ENCODE measurements around the gene DENND4A. TPM values are rescaled to one million over a fixed set of nuclear protein-coding genes. Genes with fewer than 3 reads are reported as not detected.
"Not testable (repeated sequence)": the region's sequence is repeated elsewhere in the genome, so short reads cannot be mapped to it uniquely, and the experiment has no call there.

DENND4A gene
- polyA plus RNA-seq, 1 experiment = 19.1 TPM

DNA sequence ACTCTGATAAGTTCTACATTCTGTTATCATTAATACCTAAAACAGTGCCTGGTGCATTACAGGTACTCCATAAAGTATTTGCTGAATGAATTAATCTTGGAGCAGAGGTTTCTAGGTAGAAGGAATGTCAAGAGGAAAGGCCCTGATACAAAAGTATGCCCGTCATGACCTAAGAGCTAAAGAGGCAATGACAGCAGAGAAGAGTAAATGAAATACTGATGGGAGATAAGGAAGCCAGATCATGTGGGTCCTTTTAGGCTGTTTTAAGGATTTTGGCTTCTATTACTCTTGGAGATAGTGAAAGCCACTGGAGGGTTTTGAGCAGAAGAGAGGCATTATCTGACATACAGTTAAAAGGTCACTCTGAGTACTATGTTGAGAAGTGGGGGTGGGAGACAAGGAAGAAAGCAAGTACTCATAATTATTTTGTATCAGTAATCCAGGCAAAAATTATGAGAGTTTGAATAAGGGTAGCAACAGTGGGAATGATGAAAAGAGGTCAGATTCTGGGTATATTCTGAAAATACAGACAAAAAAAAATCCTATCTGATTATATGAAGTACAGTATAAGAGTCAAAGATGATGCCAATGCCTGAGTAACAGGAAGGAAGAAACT, 48.3 kb downstream of the DENND4A start:
- CTCF ChIA-PET = no interaction called here

DNA sequence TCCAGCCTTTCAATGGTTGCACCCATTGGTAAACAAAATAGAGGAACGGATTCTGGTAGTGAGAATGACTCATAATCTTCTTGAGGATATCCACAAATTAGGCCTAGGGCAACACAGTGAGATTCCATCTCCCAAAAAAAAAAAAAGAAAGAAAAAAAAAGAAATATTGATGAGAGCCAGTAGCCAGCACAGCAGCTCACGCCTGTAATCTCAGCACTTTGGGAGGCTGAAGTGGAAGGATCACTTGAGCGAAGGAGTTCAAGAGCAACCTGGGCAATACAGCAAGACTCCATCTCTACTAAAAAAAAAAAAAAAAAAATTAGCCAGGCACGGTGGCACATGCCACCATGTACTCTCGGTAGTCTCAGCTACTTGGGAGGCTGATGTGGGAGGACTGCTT, 51.9 kb downstream of the DENND4A start:
- no peak overlapping the region for H3K27ac ChIP-seq (ENCODE audit: low read depth, low read length)
- no peaks in the 10 kb centered on the region for H3K9me3 ChIP-seq (ENCODE audit: control insufficient read depth, insufficient read depth, low read length)
- CTCF ChIA-PET = interaction anchor here (1.0 kb wide), 1 partner anchor 92 kb away, joined by 4 read pairs; no protein-coding TSS in a partner anchor
- no peak for DNase-seq (ENCODE audit: low read depth, low spot score)
- no peaks in the 10 kb centered on the region for H3K27me3 ChIP-seq (ENCODE audit: control insufficient read depth, insufficient read depth, low read length)
- TF ChIP-seq, protein P1, sequence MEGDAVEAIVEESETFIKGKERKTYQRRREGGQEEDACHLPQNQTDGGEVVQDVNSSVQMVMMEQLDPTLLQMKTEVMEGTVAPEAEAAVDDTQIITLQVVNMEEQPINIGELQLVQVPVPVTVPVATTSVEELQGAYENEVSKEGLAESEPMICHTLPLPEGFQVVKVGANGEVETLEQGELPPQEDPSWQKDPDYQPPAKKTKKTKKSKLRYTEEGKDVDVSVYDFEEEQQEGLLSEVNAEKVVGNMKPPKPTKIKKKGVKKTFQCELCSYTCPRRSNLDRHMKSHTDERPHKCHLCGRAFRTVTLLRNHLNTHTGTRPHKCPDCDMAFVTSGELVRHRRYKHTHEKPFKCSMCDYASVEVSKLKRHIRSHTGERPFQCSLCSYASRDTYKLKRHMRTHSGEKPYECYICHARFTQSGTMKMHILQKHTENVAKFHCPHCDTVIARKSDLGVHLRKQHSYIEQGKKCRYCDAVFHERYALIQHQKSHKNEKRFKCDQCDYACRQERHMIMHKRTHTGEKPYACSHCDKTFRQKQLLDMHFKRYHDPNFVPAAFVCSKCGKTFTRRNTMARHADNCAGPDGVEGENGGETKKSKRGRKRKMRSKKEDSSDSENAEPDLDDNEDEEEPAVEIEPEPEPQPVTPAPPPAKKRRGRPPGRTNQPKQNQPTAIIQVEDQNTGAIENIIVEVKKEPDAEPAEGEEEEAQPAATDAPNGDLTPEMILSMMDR (IDR thresholded peaks at IDR 0.05; ENCODE audit: low read depth, low read length) = no peak
- POLR2A ChIA-PET = no interaction called here
- H3K4me3 ChIP-seq (ENCODE audit: low read depth, low read length) = no peak overlapping the region

More for the DNA sequence above, 48.3 kb downstream of the DENND4A start:
- DNase-seq (ENCODE audit: low read depth, low spot score) = no peak
- Histone ChIP-seq H3K27ac (ENCODE audit: low read depth, low read length) (no peak overlapping the region), H3K9me3 (ENCODE audit: control insufficient read depth, insufficient read depth, low read length) (no peaks in the 10 kb centered on the region), H3K27me3 (ENCODE audit: control insufficient read depth, insufficient read depth, low read length) (no peaks in the 10 kb centered on the region), H3K4me3 (ENCODE audit: low read depth, low read length) (no peak overlapping the region)
- POLR2A ChIA-PET = interaction anchor here (0.6 kb wide), 1 partner anchor 71 kb away, joined by 5 read pairs; no protein-coding TSS in a partner anchor
- TF ChIP-seq, protein P1 (IDR thresholded peaks at IDR 0.05; ENCODE audit: low read depth, low read length) = no peak

GRCh38 chr15:65738649-65739048, 53.4 kb downstream of the DENND4A start:
- H3K4me3 ChIP-seq (ENCODE audit: low read depth, low read length) = no peak overlapping the region
- ChIA-PET CTCF (interaction anchor here (1.6 kb wide), 1 partner anchor 118 kb away, joined by 6 read pairs; no protein-coding TSS in a partner anchor), POLR2A (no interaction called here)
- DNase-seq (ENCODE audit: low read depth, low spot score) = no peak
- no peaks in the 10 kb centered on the region for H3K27me3 ChIP-seq (ENCODE audit: control insufficient read depth, insufficient read depth, low read length)
- H3K27ac ChIP-seq (ENCODE audit: low read depth, low read length) = no peak overlapping the region
- TF ChIP-seq, protein P1 (IDR thresholded peaks at IDR 0.05; ENCODE audit: low read depth, low read length) = no peak
- no peaks in the 10 kb centered on the region for H3K9me3 ChIP-seq (ENCODE audit: control insufficient read depth, insufficient read depth, low read length)

DNA sequence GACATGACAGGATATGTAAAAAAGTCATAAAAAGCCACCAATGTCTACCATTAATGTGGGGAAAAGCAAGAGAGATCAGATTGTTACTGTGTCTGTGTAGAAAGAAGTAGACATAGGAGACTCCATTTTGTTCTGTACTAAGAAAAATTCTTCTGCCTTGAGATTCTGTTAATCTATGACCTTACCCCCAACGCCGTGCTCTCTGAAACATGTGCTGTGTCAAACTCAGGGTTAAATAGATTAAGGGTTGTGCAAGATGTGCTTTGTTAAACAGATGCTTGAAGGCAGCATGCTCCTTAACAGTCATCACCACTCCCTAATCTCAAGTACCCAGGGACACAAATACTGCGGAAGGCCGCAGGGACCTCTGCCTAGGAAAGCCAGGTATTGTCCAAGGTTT, 58.5 kb downstream of the DENND4A start:
- H3K4me3 ChIP-seq (ENCODE audit: low read depth, low read length); DNase-seq (ENCODE audit: low read depth, low spot score); CTCF ChIA-PET; H3K27me3 ChIP-seq (ENCODE audit: control insufficient read depth, insufficient read depth, low read length); POLR2A ChIA-PET; H3K9me3 ChIP-seq (ENCODE audit: control insufficient read depth, insufficient read depth, low read length); H3K27ac ChIP-seq (ENCODE audit: low read depth, low read length): not testable (repeated sequence)

DNA sequence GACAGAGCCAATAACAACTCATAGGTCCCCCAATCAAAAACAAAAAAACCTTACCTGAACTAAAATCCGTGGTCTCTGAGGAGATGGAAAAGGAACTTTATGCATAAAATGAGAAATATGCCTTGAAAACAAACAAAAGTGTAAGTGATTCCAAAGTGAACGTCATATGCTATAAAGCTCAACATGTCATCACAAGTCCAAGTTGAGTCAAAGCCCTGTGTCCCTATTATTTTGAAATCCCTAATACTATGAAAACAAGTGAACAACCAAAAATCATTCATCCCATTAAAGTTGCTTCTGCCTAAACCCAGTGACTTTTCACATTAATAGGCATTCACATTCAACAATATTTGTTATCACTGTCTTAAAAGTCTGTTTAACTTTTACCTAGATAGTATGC, 59.4 kb downstream of the DENND4A start:
- TF ChIP-seq, protein P1 (IDR thresholded peaks at IDR 0.05; ENCODE audit: low read depth, low read length) = no peak
- H3K9me3 ChIP-seq (ENCODE audit: control insufficient read depth, insufficient read depth, low read length) = no peaks in the 10 kb centered on the region
- CTCF ChIA-PET = no interaction called here
- POLR2A ChIA-PET = no interaction called here
- no peak overlapping the region for H3K4me3 ChIP-seq (ENCODE audit: low read depth, low read length)
- DNase-seq (ENCODE audit: low read depth, low spot score) = no peak
- H3K27ac ChIP-seq (ENCODE audit: low read depth, low read length) = no peak overlapping the region
- H3K27me3 ChIP-seq (ENCODE audit: control insufficient read depth, insufficient read depth, low read length) = no peaks in the 10 kb centered on the region

Data from AG04450 (cell line).